Measurements from ENCODE around the gene ANKRD9. TPM values are rescaled to one million over a fixed set of nuclear protein-coding genes. Genes with fewer than 3 reads are reported as not detected.

The ANKRD9 gene
- total and polyA plus RNA-seq, 9 donors = 9.1 to 23.5 (median 13.7) TPM

DNA sequence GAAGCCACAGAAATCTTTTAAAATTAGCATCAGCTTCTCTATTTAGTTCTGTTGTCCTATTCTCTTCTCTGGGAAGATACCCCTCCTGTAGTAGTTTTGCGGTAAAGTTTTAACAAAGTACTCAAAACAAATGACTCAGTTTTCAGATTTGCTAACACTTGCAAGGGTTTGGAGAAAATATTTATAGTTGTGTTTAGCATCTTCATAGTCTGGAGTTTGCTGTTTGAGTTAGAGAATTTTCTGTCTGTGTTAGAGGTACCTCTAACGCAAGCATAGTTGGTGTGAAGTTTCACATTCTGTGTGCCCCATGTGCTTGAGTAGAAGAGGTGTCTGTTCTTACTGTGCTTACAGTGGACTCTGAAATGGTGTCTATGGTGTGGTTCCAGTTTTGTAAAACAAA lies 36.0 kb downstream of the ANKRD9 start:
- no peaks in the 10 kb centered on the region for H3K9me3 ChIP-seq (replicated peaks; ENCODE audit: control insufficient read depth, low read depth, low read length)
- DNase-seq = no peak
- H3K27me3 ChIP-seq (ENCODE audit: control insufficient read depth, insufficient read depth, low read length) = no peaks in the 10 kb centered on the region
- H3K4me3 ChIP-seq (ENCODE audit: low read length) = no peak overlapping the region
- no peaks in the 10 kb centered on the region for H3K36me3 ChIP-seq (ENCODE audit: control insufficient read depth, insufficient read depth, low read length)
- no peak overlapping the region for H3K27ac ChIP-seq (ENCODE audit: low read length)
- H3K4me1 ChIP-seq (ENCODE audit: control insufficient read depth, insufficient read depth, low read length) = peaks cover 8% of the 10 kb centered on the region
- WGBS (ENCODE audit: insufficient coverage) = no CpG with 5 or more reads among the region's 2 CpGs

DNA sequence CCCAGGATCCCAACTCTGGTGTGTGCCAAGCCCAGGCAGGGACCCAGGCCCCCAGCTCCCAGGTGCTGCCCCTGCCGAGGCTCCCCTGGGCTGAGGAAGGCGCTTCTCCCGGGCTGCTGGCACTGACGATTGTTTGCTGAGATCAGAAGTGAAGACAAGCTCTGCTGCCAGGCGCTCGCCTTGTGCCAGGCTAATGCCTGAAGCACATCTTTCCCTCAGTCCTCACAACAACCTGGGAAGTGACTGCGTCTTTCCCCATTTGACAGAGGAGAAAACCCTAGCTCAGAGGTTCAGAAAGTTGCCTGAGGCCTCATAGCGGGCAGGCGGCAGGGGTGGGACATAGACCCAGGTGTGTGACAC lies 36.8 kb downstream of the ANKRD9 start:
- Histone ChIP-seq H3K36me3 (ENCODE audit: control insufficient read depth, insufficient read depth, low read length) (no peaks in the 10 kb centered on the region), H3K27me3 (ENCODE audit: control insufficient read depth, insufficient read depth, low read length) (no peaks in the 10 kb centered on the region), H3K4me1 (ENCODE audit: control insufficient read depth, insufficient read depth, low read length) (peaks cover 8% of the 10 kb centered on the region), H3K27ac (ENCODE audit: low read length) (no peak overlapping the region), H3K4me3 (ENCODE audit: low read length) (no peak overlapping the region), H3K9me3 (replicated peaks; ENCODE audit: control insufficient read depth, low read depth, low read length) (no peaks in the 10 kb centered on the region)
- peak; percentile 33 for DNase-seq
- WGBS (ENCODE audit: insufficient coverage) = 91% methylated on average over 9 of the region's 9 CpGs

DNA sequence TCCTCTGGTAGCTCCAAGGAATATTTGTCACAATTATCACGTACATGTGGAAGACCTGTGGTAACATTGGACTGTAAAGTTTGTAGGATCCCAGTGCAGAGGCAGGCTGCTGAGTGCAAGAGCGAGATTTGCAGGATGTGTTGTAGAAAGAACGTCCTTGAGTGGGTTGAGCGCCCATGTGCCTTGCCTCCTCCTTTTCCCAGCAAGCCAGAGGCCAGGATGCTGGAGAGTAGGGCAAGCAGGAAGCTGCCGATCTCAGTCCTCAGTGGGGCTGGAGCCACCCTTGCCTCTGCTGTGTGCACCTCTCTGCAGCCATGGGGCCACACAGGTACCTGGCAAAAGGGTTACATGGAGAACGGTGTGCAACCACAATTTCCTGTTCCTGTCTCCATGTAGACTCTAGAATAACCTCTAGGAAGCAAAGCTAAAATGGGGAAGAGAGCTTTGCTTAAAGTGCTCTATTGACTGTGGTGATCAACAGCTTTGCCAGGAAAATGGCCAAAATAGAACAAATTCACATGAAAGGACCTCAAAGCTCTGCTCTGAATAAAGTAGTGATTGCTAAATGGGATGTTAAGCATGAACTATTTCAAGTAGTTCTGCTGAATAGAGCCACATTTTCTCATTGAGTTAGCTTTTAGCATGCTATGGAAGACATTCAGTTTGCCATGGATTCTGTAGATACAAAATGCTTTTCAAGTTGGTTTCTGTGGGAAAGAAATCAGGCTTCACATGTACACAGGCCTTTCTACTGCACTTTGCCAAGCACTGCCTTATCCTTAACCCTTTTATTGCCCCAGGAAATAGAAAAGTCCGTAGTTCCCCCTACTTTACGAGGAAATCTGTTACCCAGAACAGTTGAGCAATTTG lies 37.4 kb downstream of the ANKRD9 start:
- Histone ChIP-seq H3K4me3 (ENCODE audit: low read length) (no peak overlapping the region), H3K36me3 (ENCODE audit: control insufficient read depth, insufficient read depth, low read length) (no peaks in the 10 kb centered on the region), H3K9me3 (replicated peaks; ENCODE audit: control insufficient read depth, low read depth, low read length) (no peaks in the 10 kb centered on the region), H3K27me3 (ENCODE audit: control insufficient read depth, insufficient read depth, low read length) (no peaks in the 10 kb centered on the region), H3K4me1 (ENCODE audit: control insufficient read depth, insufficient read depth, low read length) (peaks cover 8% of the 10 kb centered on the region), H3K27ac (ENCODE audit: low read length) (no peak overlapping the region)
- no peak for DNase-seq
- 82% methylated on average over 8 of the region's 8 CpGs for whole genome bisulfite sequencing (ENCODE audit: insufficient coverage)

DNA sequence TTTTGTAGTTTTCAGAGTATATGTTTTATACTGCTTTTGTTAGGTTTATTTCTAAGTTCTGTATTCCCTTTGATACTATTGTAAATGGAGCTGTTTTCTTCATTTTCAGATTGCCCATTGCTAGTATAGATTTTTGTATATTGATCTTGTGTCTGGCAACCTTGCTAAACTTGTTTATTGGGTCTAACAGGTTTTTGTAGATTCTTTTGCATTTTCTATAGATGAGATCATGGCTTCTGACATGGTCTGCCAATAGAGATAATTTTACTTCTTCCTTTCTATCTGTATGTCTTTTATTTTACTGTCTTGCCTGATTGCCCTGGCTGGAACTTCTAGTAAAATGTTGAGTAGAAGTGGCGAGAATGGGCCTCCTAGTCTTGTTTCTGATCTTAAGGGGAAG lies 40.3 kb downstream of the ANKRD9 start:
- no peak for DNase-seq
- no CpG with 5 or more reads among the region's 1 CpG for WGBS (ENCODE audit: insufficient coverage)
- Histone ChIP-seq H3K27me3 (ENCODE audit: control insufficient read depth, insufficient read depth, low read length) (no peaks in the 10 kb centered on the region), H3K4me1 (ENCODE audit: control insufficient read depth, insufficient read depth, low read length) (no peaks in the 10 kb centered on the region), H3K27ac (ENCODE audit: low read length) (no peak overlapping the region), H3K9me3 (replicated peaks; ENCODE audit: control insufficient read depth, low read depth, low read length) (no peaks in the 10 kb centered on the region), H3K4me3 (ENCODE audit: low read length) (no peak overlapping the region), H3K36me3 (ENCODE audit: control insufficient read depth, insufficient read depth, low read length) (peaks cover 10% of the 10 kb centered on the region)

DNA sequence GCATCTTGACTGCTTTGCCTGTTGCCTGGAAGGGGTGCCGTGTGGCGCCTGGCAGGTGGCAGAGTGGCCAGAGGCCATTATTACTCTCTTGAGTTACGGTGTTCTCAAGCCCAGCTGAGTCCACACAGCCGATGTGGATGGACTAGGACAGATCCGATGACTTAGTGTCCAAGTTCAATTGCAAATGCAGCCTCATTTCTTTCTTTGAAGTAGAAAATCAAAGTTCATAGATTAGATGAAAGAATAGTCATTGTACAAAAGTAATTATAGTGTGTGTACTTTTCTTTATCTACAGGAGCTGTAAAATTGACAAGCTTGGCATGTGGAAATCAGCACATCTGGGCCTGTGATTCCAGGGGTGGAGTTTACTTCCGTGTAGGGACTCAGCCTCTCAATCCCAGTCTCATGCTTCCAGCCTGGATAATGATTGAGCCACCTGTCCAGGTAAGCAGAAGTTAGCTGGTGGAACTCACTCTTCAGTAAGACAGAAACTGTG lies 44.7 kb downstream of the ANKRD9 start:
- no peak for DNase-seq
- Histone ChIP-seq H3K4me3 (ENCODE audit: low read length) (no peak overlapping the region), H3K4me1 (ENCODE audit: control insufficient read depth, insufficient read depth, low read length) (peaks cover 8% of the 10 kb centered on the region), H3K9me3 (replicated peaks; ENCODE audit: control insufficient read depth, low read depth, low read length) (no peaks in the 10 kb centered on the region), H3K36me3 (ENCODE audit: control insufficient read depth, insufficient read depth, low read length) (peaks cover 14% of the 10 kb centered on the region), H3K27me3 (ENCODE audit: control insufficient read depth, insufficient read depth, low read length) (no peaks in the 10 kb centered on the region), H3K27ac (ENCODE audit: low read length) (no peak overlapping the region)
- WGBS (ENCODE audit: insufficient coverage) = 85% methylated on average over 6 of the region's 6 CpGs

DNA sequence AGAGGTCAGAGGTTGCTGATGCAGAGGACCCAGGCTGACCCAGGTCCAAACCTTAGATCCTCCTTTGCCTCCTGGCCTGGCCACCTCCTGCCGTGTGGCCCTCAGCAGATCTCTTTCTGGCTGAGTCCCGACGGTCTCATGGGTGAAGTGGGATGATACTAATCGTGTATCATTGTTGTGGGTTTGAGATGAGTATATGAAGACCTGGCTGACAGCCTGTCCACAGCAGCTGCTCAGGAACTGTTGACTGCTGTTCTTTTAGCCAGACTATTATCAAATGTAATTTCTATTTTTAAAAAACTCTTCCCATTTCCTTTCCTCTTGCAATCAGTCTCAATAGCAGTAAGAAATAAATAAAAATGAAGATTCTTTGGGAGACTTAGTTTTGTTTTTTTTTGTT lies 45.6 kb downstream of the ANKRD9 start:
- H3K4me1 ChIP-seq (ENCODE audit: control insufficient read depth, insufficient read depth, low read length) = peaks cover 8% of the 10 kb centered on the region
- H3K27ac ChIP-seq (ENCODE audit: low read length) = no peak overlapping the region
- no CpG with 5 or more reads among the region's 4 CpGs for WGBS (ENCODE audit: insufficient coverage)
- peaks cover 20% of the 10 kb centered on the region for H3K36me3 ChIP-seq (ENCODE audit: control insufficient read depth, insufficient read depth, low read length)
- H3K27me3 ChIP-seq (ENCODE audit: control insufficient read depth, insufficient read depth, low read length) = no peaks in the 10 kb centered on the region
- H3K4me3 ChIP-seq (ENCODE audit: low read length) = no peak overlapping the region
- DNase-seq = no peak
- no peaks in the 10 kb centered on the region for H3K9me3 ChIP-seq (replicated peaks; ENCODE audit: control insufficient read depth, low read depth, low read length)

DNA sequence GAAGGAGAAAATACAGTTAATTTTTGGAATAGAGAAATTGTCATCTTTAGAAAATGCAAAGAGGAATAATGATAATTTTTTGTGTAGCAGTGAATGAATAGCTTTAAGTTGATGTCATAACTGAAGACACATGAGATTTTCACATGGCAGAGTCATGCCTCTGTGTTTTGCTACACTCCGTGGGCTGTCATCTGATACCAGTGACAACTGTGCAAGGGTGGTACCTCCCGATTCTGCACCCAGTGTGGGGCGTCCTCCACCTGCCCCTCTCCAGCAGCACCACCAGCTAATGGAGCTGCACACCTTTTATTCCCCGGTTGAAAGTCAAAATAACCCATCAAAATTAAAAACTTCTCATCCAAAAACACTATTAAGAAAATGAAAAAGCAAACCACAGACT lies 47.2 kb downstream of the ANKRD9 start:
- H3K9me3 ChIP-seq (replicated peaks; ENCODE audit: control insufficient read depth, low read depth, low read length) = no peaks in the 10 kb centered on the region
- 64% methylated on average over 4 of the region's 4 CpGs for WGBS (ENCODE audit: insufficient coverage)
- DNase-seq = peak; percentile 46
- no peak overlapping the region for H3K4me3 ChIP-seq (ENCODE audit: low read length)
- peak overlapping the region; percentile 58 for H3K27ac ChIP-seq (ENCODE audit: low read length)
- H3K36me3 ChIP-seq (ENCODE audit: control insufficient read depth, insufficient read depth, low read length) = peaks cover 32% of the 10 kb centered on the region
- H3K4me1 ChIP-seq (ENCODE audit: control insufficient read depth, insufficient read depth, low read length) = peaks cover 8% of the 10 kb centered on the region
- H3K27me3 ChIP-seq (ENCODE audit: control insufficient read depth, insufficient read depth, low read length) = no peaks in the 10 kb centered on the region

DNA sequence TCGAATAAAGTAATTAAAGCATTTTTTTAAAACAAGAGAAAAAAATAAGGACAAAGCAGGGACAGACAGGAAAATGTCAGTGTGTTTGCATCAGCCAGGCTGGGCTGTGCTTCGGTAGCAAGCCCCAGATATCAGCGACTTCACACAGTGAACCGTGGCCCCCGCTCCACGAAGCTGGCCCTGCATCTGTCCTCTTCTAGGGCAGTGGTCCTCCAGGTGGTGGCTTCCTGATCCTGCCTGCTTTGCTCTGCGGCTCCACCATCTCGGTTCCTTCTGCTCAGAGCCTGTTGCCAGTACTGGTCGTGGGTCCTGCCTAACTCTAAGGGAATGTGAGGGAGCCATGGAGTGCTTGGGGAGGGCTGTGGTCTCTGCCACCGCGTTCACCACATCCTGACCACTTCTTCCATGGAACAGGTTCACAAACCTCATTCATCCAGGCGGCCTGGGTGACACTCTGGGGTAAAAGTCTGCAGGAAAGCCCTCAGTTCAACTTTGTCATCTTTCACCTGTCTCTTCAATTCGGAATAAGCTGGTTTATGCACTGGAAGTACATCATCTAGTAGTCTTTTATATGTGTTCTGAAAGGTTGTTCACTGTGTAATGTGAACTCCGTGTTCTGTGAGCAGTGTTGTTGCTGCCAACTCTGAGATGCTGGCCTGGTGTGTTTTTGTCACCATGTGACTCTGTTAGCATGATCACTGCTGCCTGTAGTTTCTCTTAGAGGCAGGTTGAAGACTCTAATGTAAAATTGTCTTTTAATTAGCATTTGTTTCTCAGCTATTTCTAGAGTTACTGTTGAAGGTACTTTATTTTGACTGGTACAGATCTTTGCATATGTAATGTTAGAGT lies 47.9 kb downstream of the ANKRD9 start:
- Histone ChIP-seq H3K9me3 (replicated peaks; ENCODE audit: control insufficient read depth, low read depth, low read length) (no peaks in the 10 kb centered on the region), H3K27ac (ENCODE audit: low read length) (peak overlapping the region; percentile 58), H3K36me3 (ENCODE audit: control insufficient read depth, insufficient read depth, low read length) (peaks cover 38% of the 10 kb centered on the region), H3K4me3 (ENCODE audit: low read length) (no peak overlapping the region), H3K27me3 (ENCODE audit: control insufficient read depth, insufficient read depth, low read length) (no peaks in the 10 kb centered on the region), H3K4me1 (ENCODE audit: control insufficient read depth, insufficient read depth, low read length) (peaks cover 8% of the 10 kb centered on the region)
- peak; percentile 15 for DNase-seq
- 77% methylated on average over 9 of the region's 14 CpGs for WGBS (ENCODE audit: insufficient coverage)

DNA sequence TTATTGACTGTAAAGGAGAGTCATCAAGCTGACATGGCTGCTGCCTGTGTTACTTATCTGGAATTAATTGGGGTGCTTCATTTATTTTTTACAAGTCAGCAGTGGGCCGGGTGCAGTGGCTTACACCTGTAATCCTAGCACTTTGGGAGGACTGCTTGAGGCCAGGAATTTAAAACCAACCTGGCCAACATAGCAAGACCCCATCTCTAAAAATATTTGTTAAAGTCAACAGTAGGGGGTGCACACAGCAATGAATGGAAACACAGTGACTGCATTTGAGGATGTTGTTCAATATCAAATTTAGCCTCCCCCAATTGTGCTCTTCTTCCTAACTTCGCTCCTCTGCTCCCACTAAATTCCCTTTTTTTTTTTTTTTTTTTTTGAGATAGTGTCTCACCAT lies 52.1 kb downstream of the ANKRD9 start:
- H3K4me1 ChIP-seq (ENCODE audit: control insufficient read depth, insufficient read depth, low read length) = peaks cover 9% of the 10 kb centered on the region
- no peak for DNase-seq
- H3K4me3 ChIP-seq (ENCODE audit: low read length) = no peak overlapping the region
- peaks cover 52% of the 10 kb centered on the region for H3K36me3 ChIP-seq (ENCODE audit: control insufficient read depth, insufficient read depth, low read length)
- no peaks in the 10 kb centered on the region for H3K9me3 ChIP-seq (replicated peaks; ENCODE audit: control insufficient read depth, low read depth, low read length)
- no peaks in the 10 kb centered on the region for H3K27me3 ChIP-seq (ENCODE audit: control insufficient read depth, insufficient read depth, low read length)
- no CpG with 5 or more reads among the region's 2 CpGs for WGBS (ENCODE audit: insufficient coverage)
- H3K27ac ChIP-seq (ENCODE audit: low read length) = no peak overlapping the region

DNA sequence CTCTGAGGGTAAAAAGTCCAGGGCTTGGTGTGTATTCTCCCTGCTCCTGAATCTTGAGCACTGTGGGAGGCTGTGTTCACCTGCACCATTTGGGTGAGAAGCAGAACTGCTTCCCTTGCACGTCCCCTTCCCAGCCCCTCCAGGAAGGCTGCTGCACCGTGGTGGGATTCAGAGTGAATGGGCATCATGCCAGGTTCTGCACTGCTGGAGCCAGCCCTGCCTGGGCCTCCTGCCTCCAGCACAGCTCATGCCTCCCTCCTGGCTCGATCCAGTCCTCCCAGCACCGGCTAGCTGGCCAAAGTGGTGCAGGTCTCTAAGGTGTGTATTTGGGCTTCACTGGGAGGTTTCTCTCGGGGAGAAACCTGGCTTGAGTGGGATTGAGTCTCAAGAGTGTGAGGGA lies 54.9 kb downstream of the ANKRD9 start:
- H3K4me3 ChIP-seq (ENCODE audit: low read length) = no peak overlapping the region
- no peak overlapping the region for H3K27ac ChIP-seq (ENCODE audit: low read length)
- DNase-seq = no peak
- H3K9me3 ChIP-seq (replicated peaks; ENCODE audit: control insufficient read depth, low read depth, low read length) = no peaks in the 10 kb centered on the region
- no peaks in the 10 kb centered on the region for H3K27me3 ChIP-seq (ENCODE audit: control insufficient read depth, insufficient read depth, low read length)
- 41% methylated on average over 3 of the region's 5 CpGs for WGBS (ENCODE audit: insufficient coverage)
- H3K4me1 ChIP-seq (ENCODE audit: control insufficient read depth, insufficient read depth, low read length) = peaks cover 3% of the 10 kb centered on the region
- H3K36me3 ChIP-seq (ENCODE audit: control insufficient read depth, insufficient read depth, low read length) = peaks cover 79% of the 10 kb centered on the region
